ENCODE data around the gene CTAG1A. TPM values are rescaled to one million over a fixed set of nuclear protein-coding genes. Genes with fewer than 3 reads are reported as not detected.
"Not testable (repeated sequence)": the region's sequence is repeated elsewhere in the genome, so short reads cannot be mapped to it uniquely, and the experiment has no call there.

Gene CTAG1A
- total RNA-seq, 2 donors from 2014 or later: not detected

GRCh38 chrX:154633661-154634060 is 48.7 kb downstream of the CTAG1A start:
- not testable (repeated sequence) for H3K9ac ChIP-seq (ENCODE audit: extremely low read depth, low read length, poor library complexity, severe bottlenecking); H3K9me3 ChIP-seq (ENCODE audit: control insufficient read depth, low read length); H3K27me3 Mint-ChIP-seq (ENCODE audit: insufficient read depth); DNase-seq; H3K36me3 Mint-ChIP-seq (ENCODE audit: low read depth); H3K27ac ChIP-seq (ENCODE audit: low read depth, low read length); H3K4me3 ChIP-seq (ENCODE audit: low read length); H3K4me3 Mint-ChIP-seq; H3K4me1 ChIP-seq (ENCODE audit: control insufficient read depth, insufficient read depth, low read length); H3K27me3 ChIP-seq (ENCODE audit: control insufficient read depth, insufficient read depth, low read length, poor library complexity, severe bottlenecking); H3K27ac Mint-ChIP-seq; H3K9me3 Mint-ChIP-seq; H3K4me1 Mint-ChIP-seq; H3K36me3 ChIP-seq (ENCODE audit: control insufficient read depth, insufficient read depth, low read length)
- no CpG with 5 or more reads among the region's 11 CpGs for WGBS, 2 experiments (ENCODE audit: insufficient coverage in 1 of 2, insufficient read length in 1 of 2)

Other genes starting within 250 kb of the CTAG1A start
- 1,000 to 10,000 TPM; 1,074 to 1,251 TPM for gene FLNA, start 210.5 kb upstream of the CTAG1A start, total RNA-seq
- gene EMD, start 205.8 kb upstream of the CTAG1A start, total RNA-seq: 10 to 100 TPM; 60.3 to 76.4 TPM
- gene RPL10, start 186.8 kb upstream of the CTAG1A start, total RNA-seq: 1,000 to 10,000 TPM; 2,142 to 2,551 TPM
- gene DNASE1L1, start 175.9 kb upstream of the CTAG1A start, total RNA-seq: 10 to 100 TPM; 13.8 to 17.0 TPM
- gene TAFAZZIN, start 173.6 kb upstream of the CTAG1A start, total RNA-seq: 10 to 100 TPM; 32.9 to 62.9 TPM
- gene ATP6AP1, start 156.5 kb upstream of the CTAG1A start, total RNA-seq: 10 to 100 TPM; 61.6 to 66.8 TPM
- 100 to 1,000 TPM; 143 to 179 TPM for gene GDI1, start 148.0 kb upstream of the CTAG1A start, total RNA-seq
- gene FAM50A, start 141.0 kb upstream of the CTAG1A start, total RNA-seq: 100 to 1,000 TPM in 1 of 2 donors, 10 to 100 TPM in 1; 91.0 to 102 TPM
- 10 to 100 TPM; 52.6 to 68.8 TPM for gene PLXNA3, start 126.9 kb upstream of the CTAG1A start, total RNA-seq
- 10 to 100 TPM; 29.5 to 34.1 TPM for gene LAGE3, start 105.9 kb upstream of the CTAG1A start, total RNA-seq
- 10 to 100 TPM; 29.1 to 35.9 TPM for gene UBL4A, start 98.5 kb upstream of the CTAG1A start, total RNA-seq
- 1 to 10 TPM; 5.4 to 9.1 TPM for gene SLC10A3, start 94.5 kb upstream of the CTAG1A start, total RNA-seq
- 10 to 100 TPM; 23.6 to 24.3 TPM for gene FAM3A, start 68.9 kb upstream of the CTAG1A start, total RNA-seq
- 10 to 100 TPM; 71.7 to 81.4 TPM for gene G6PD, start 38.3 kb upstream of the CTAG1A start, total RNA-seq
- 10 to 100 TPM; 19.8 to 20.3 TPM for gene IKBKG, start 37.5 kb upstream of the CTAG1A start, total RNA-seq
- gene CTAG1B, start 34.1 kb downstream of the CTAG1A start, total RNA-seq: not detected
- gene CTAG2, start 68.4 kb downstream of the CTAG1A start, total RNA-seq: not detected
- gene GAB3, start 165.9 kb downstream of the CTAG1A start, total RNA-seq: under 1 TPM; 0.13 to 0.55 TPM
- 10 to 100 TPM; 66.5 to 70.8 TPM for gene DKC1, start 177.7 kb downstream of the CTAG1A start, total RNA-seq
- gene MPP1, start 220.4 kb downstream of the CTAG1A start, total RNA-seq: 10 to 100 TPM; 13.7 to 15.7 TPM
- not detected for gene SMIM9, start 249.5 kb downstream of the CTAG1A start, total RNA-seq